PC-3 (cell line): ENCODE measurements around the gene TMEM179B. TPM values are rescaled to one million over a fixed set of nuclear protein-coding genes. Genes with fewer than 3 reads are reported as not detected.

ENCODE experiments used
- ATAC-seq: fragments of 200-7000 bp; cut with Tn5 transposase; 2 replicates; pipeline ENCODE4 v1.9.1; 2020; ENCODE audit warnings: mild to moderate bottlenecking, moderate library complexity
- BruUV-seq: library from RNA; stranded (reverse); fragments of 400-500 nt; replicated peaks from 2 replicates; lab custom pipeline; 2021; lab: Mats Ljungman, UMichigan
- CTCF ChIA-PET: fragments of 300-600 bp; sonication (Branson Sonifier 250); formaldehyde crosslinking; loops from one replicate; lab custom pipeline; 2022; ENCODE audit warnings: antibody characterized with exemption; lab: Charles Lee
- POLR2A ChIA-PET: fragments of 300-600 bp; sonication (Branson Sonifier 250); formaldehyde crosslinking; loops from one replicate; lab custom pipeline; 2022; ENCODE audit warnings: antibody characterized with exemption; ENCODE audit not compliant: unreplicated experiment; lab: Charles Lee
- DNase-seq: peaks from one replicate; pipeline ENCODE4 v3.0.0-alpha.2; 2015
- H2AFZ ChIP-seq: fragments of 300-600 bp; sonication (generic); 2 replicates; pipeline ENCODE4 v1.6.0; 2016; ENCODE audit warnings: antibody characterized with exemption, low read length
- H3F3A ChIP-seq: fragments of 300-600 bp; sonication (generic); one replicate; pipeline ENCODE4 v1.6.0; 2017; ENCODE audit warnings: antibody characterized with exemption, low read length, control low read depth, mild to moderate bottlenecking; ENCODE audit not compliant: unreplicated experiment
- H3K27ac ChIP-seq: fragments of 300-600 bp; sonication (generic); 2 replicates; pipeline ENCODE4 v1.5.1; 2016; ENCODE audit warnings: mild to moderate bottlenecking, low read length
- H3K27me3 ChIP-seq: fragments of 300-600 bp; sonication (generic); 2 replicates; pipeline ENCODE4 v1.6.1; 2016; ENCODE audit warnings: low read length, mixed read lengths
- H3K36me3 ChIP-seq: fragments of 300-600 bp; sonication (generic); 2 replicates; pipeline ENCODE4 v1.6.1; 2016; ENCODE audit warnings: low read depth, mixed run types, low read length, mixed read lengths
- H3K4me1 ChIP-seq: fragments of 300-600 bp; sonication (generic); 2 replicates; pipeline ENCODE4 v1.5.1; 2016; ENCODE audit warnings: low read length; ENCODE audit not compliant: insufficient read depth
- H3K4me2 ChIP-seq: fragments of 300-600 bp; sonication (generic); 2 replicates; pipeline ENCODE4 v1.6.0; 2016; ENCODE audit warnings: low read length
- H3K4me3 ChIP-seq: fragments of 300-600 bp; sonication (generic); 2 replicates; pipeline ENCODE4 v1.5.1; 2016; ENCODE audit warnings: mild to moderate bottlenecking, low read length, mixed read lengths
- H3K79me2 ChIP-seq: fragments of 300-600 bp; sonication (generic); 2 replicates; pipeline ENCODE4 v1.6.1; 2017; ENCODE audit warnings: low read length, mixed read lengths
- H3K9ac ChIP-seq: fragments of 300-600 bp; sonication (generic); 2 replicates; pipeline ENCODE4 v1.6.0; 2016; ENCODE audit warnings: mild to moderate bottlenecking, low read length
- H3K9me2 ChIP-seq: fragments of 300-600 bp; sonication (generic); replicated peaks from 2 replicates; pipeline ENCODE4 v1.6.1; 2016; ENCODE audit warnings: mixed run types, low read length, mixed read lengths
- H3K9me3 ChIP-seq: fragments of 300-600 bp; sonication (generic); 2 replicates; pipeline ENCODE4 v1.6.1; 2016; ENCODE audit warnings: low read length, mixed read lengths
- H4K20me1 ChIP-seq: fragments of 300-600 bp; sonication (generic); 2 replicates; pipeline ENCODE4 v1.6.1; 2016; ENCODE audit warnings: low read length, mixed read lengths
- EZH2 ChIP-seq: fragments of 300-600 bp; sonication (generic); IDR thresholded peaks from one replicate; pipeline ENCODE4 v1.6.1; 2017; ENCODE audit warnings: antibody characterized with exemption, mild to moderate bottlenecking, low read length; ENCODE audit not compliant: unreplicated experiment
- EZH2phosphoT487 ChIP-seq: fragments of 300-600 bp; sonication (generic); IDR thresholded peaks from 2 replicates; pipeline ENCODE4 v1.6.1; 2018; ENCODE audit warnings: mild to moderate bottlenecking, antibody characterized with exemption, low read length, borderline replicate concordance
- intact Hi-C: fragments of 100-400 bp; cut with micrococcal nuclease; formaldehyde crosslinking; loops from 2 replicates; pipeline ENCODE4 v1.9.0; 2023
- total RNA-seq: library from RNA; depleted of rRNA; stranded (reverse); fragments of >200 nt; gene quantifications from 2 replicates; pipeline ENCODE4 v1.2.3, GENCODE V29; 2014
- TF ChIP-seq, protein P1 (sequence below): fragments of 300-600 bp; sonication (generic); conservative IDR thresholded peaks from 2 replicates; pipeline ENCODE4 v1.5.1; 2017; ENCODE audit warnings: antibody characterized with exemption, low read depth, mild to moderate bottlenecking, low read length

The TMEM179B gene
- total RNA-seq, 1 experiment from 2014 or later = 86.7 TPM

DNA sequence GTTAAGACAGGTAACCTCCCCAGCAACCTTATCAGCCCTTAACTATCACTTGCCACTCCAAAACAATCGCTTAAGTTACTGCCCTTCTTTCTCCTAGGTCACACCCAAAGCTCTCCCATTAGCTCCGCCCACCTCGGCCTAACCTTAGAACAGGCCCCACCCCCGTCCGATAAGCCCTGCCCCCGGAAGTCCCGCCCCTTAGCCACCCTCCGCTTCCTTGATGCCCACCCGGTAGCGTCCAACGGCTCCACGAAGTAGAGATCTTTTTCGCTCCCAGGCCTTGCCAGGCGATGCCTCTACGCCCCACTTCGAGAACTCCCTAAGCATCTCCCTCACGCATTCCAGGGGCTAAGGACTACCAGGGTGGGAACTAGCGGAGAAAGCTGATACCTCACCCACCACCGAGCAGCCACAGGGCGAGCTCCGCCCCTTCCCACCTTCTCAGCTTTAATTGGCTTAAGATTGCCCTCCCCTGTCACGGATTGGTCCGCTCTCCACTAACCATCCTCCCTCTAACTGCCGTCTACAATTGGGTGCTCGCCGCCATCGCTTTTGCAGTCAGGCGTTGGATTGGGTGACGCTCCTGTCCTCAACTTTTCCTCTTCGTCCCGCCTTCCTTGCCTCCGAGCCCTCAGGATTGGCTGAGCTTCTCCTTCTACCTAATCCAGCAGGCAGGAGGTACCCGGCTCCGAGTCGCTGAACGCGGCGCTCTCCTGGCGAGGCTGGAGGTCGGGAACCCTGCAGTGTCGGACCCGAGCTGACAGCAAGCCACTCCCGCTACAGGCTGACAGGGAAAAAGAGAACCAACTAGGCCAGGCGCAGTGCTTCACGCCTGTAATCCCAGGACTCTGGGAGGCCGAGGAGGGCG is 33.2 kb upstream of the TMEM179B start, which contains the start of gene ZBTB3:
ZBTB3 (minus strand) TSS at position 425 of the 868 bp plus-strand sequence. CDS start 496 bp downstream, outside the sequence.
- H3F3A ChIP-seq = no peaks in the 10 kb centered on the region
- no peaks in the 10 kb centered on the region for H3K9me2 ChIP-seq
- BruUV-seq = no TSS peak
- ChIA-PET POLR2A (interaction anchor here (0.5 to 1.5 kb wide), 19 partner anchors 8 to 927 kb away, joined by 3 to 21 read pairs (median 4); partner anchors contain the start of genes BSCL2, C11orf98, CSKMT and EEF1G), CTCF (interaction anchor here (0.5 to 1.3 kb wide), 6 partner anchors 17 to 73 kb away, joined by 3 to 13 read pairs (median 3); partner anchors contain the start of genes TAF6L and TMEM179B)
- peaks cover 4% of the 10 kb centered on the region; the same call in 1 of the 2 replicates for H3K36me3 ChIP-seq
- H2AFZ ChIP-seq = peak within 1 kb of the TSS; percentile 94
- peaks cover 16% of the 10 kb centered on the region for H3K4me1 ChIP-seq
- H3K4me2 ChIP-seq = peak within 1 kb of the TSS; percentile 81
- TF ChIP-seq, protein P1, sequence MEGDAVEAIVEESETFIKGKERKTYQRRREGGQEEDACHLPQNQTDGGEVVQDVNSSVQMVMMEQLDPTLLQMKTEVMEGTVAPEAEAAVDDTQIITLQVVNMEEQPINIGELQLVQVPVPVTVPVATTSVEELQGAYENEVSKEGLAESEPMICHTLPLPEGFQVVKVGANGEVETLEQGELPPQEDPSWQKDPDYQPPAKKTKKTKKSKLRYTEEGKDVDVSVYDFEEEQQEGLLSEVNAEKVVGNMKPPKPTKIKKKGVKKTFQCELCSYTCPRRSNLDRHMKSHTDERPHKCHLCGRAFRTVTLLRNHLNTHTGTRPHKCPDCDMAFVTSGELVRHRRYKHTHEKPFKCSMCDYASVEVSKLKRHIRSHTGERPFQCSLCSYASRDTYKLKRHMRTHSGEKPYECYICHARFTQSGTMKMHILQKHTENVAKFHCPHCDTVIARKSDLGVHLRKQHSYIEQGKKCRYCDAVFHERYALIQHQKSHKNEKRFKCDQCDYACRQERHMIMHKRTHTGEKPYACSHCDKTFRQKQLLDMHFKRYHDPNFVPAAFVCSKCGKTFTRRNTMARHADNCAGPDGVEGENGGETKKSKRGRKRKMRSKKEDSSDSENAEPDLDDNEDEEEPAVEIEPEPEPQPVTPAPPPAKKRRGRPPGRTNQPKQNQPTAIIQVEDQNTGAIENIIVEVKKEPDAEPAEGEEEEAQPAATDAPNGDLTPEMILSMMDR = no peak
- TF ChIP-seq EZH2 (no peak), EZH2phosphoT487 (no peak)
- peak within 1 kb of the TSS; percentile 87 for H3K4me3 ChIP-seq
- peak; percentile 98 for ATAC-seq
- peak within 1 kb of the TSS; percentile 73 for H3K27ac ChIP-seq
- H3K9me3 ChIP-seq = no peaks in the 10 kb centered on the region
- peak within 1 kb of the TSS; percentile 87 for H3K9ac ChIP-seq
- peaks cover 10% of the 10 kb centered on the region; the same call in 1 of the 2 replicates for H3K79me2 ChIP-seq
- no peaks in the 10 kb centered on the region for H4K20me1 ChIP-seq
- intact Hi-C loops = loop anchor here (1.0 kb wide), 1 partner anchor 26 kb away; the partner anchor contains the start of gene TTC9C
- H3K27me3 ChIP-seq = no peaks in the 10 kb centered on the region
- peak; percentile 99 for DNase-seq

DNA sequence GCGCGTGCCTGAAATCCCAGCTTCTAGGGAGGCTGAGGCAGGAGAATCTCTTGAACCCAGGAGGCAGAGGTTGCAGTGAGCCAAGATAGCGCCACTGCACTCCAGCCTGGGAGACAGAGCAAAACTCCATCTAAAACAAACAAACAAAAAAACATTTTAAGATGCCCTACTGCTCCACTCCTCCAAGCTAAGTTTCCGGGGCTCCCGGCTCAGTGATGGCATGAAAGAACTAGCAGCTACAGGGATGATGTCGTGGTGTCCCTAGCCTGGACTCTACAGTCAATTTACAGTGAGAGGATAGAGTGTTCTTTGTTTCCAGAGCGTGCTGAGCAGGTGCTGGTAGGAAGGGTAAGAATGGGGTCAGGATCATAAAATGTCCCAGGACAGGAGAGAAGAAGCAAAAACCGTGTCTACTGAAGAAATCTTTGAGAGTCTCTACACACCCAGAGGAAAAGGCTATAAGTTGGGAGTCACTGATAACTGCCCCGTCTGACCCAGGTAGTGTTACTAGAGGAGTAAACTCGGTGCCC is 32.1 kb upstream of the TMEM179B start:
- H3K9me2 ChIP-seq = no peaks in the 10 kb centered on the region
- TF ChIP-seq EZH2 = no peak
- TF ChIP-seq EZH2phosphoT487 = no peak
- TF ChIP-seq, protein P1 = no peak
- H3K4me1 ChIP-seq = peaks cover 16% of the 10 kb centered on the region
- no TSS peak for BruUV-seq
- no peak overlapping the region for H3K9ac ChIP-seq
- H3F3A ChIP-seq = no peaks in the 10 kb centered on the region
- H3K36me3 ChIP-seq = no peaks in the 10 kb centered on the region
- intact Hi-C loops = no loop called here
- no peak for ATAC-seq
- H3K4me2 ChIP-seq = no peak overlapping the region
- POLR2A ChIA-PET = no interaction called here
- peaks cover 10% of the 10 kb centered on the region; the same call in 1 of the 2 replicates for H3K79me2 ChIP-seq
- no peak overlapping the region for H3K4me3 ChIP-seq
- no peaks in the 10 kb centered on the region for H4K20me1 ChIP-seq
- H3K27me3 ChIP-seq = no peaks in the 10 kb centered on the region
- no peak for DNase-seq
- H3K9me3 ChIP-seq = no peaks in the 10 kb centered on the region
- no peak overlapping the region for H3K27ac ChIP-seq
- CTCF ChIA-PET = no interaction called here
- H2AFZ ChIP-seq = no peak overlapping the region
